H4 (cell line): ENCODE measurements around the gene CD47. TPM values are rescaled to one million over a fixed set of nuclear protein-coding genes. Genes with fewer than 3 reads are reported as not detected.

Source experiments
- DNase-seq: peaks from one replicate; pipeline ENCODE4 v3.0.0-alpha.2; 2015; ENCODE audit warnings: low spot score
- total RNA-seq: library from RNA; depleted of rRNA; stranded (reverse); fragments of >200 nt; shearing (Covaris generic); gene quantifications from 2 replicates; pipeline ENCODE4 v1.2.3, GENCODE V29; 2014

CD47 gene
- total RNA-seq, 1 experiment from 2014 or later: 130 TPM

- no peak for DNase-seq
Observed at GRCh38 chr3:108091498-108092250, 843 bp upstream of the CD47 start.

GRCh38 chr3:108090049-108090700, 656 bp downstream of the CD47 start:
- DNase-seq: peak; percentile 17

GRCh38 chr3:108089579-108089978, 1.3 kb downstream of the CD47 start:
- DNase-seq: no peak

- DNase-seq: peak; percentile 45
Observed at GRCh38 chr3:108088697-108089096, 2.1 kb downstream of the CD47 start.

GRCh38 chr3:108088146-108088545, 2.7 kb downstream of the CD47 start:
- DNase-seq: no peak

GRCh38 chr3:108086653-108087052, 4.2 kb downstream of the CD47 start:
- no peak for DNase-seq

- DNase-seq: no peak
Observed at GRCh38 chr3:108085810-108086350, 5.0 kb downstream of the CD47 start.

- DNase-seq: no peak
Observed at GRCh38 chr3:108085370-108085769, 5.5 kb downstream of the CD47 start.

GRCh38 chr3:108079877-108080276, 11.0 kb downstream of the CD47 start:
- no peak for DNase-seq

- DNase-seq: no peak
Observed at GRCh38 chr3:108079043-108079442, 11.8 kb downstream of the CD47 start.

GRCh38 chr3:108076564-108076963, 14.3 kb downstream of the CD47 start:
- no peak for DNase-seq

GRCh38 chr3:108073764-108074431, 16.9 kb downstream of the CD47 start:
- no peak for DNase-seq

GRCh38 chr3:108071368-108071767, 19.5 kb downstream of the CD47 start:
- DNase-seq: no peak

GRCh38 chr3:108070356-108070755, 20.5 kb downstream of the CD47 start:
- DNase-seq: no peak

GRCh38 chr3:108067768-108068167, 23.1 kb downstream of the CD47 start:
- no peak for DNase-seq

GRCh38 chr3:108065096-108065495, 25.7 kb downstream of the CD47 start:
- no peak for DNase-seq

GRCh38 chr3:108064293-108064887, 26.4 kb downstream of the CD47 start:
- DNase-seq: no peak

GRCh38 chr3:108062051-108062450, 28.8 kb downstream of the CD47 start:
- DNase-seq: no peak

GRCh38 chr3:108060331-108060730, 30.5 kb downstream of the CD47 start:
- peak; percentile 15 for DNase-seq

- DNase-seq: no peak
Observed at GRCh38 chr3:108055931-108056330, 34.9 kb downstream of the CD47 start.

- DNase-seq: no peak
Observed at GRCh38 chr3:108054935-108055334, 35.9 kb downstream of the CD47 start.

GRCh38 chr3:108053483-108053882, 37.3 kb downstream of the CD47 start:
- no peak for DNase-seq
